Measurements from ENCODE around the gene PRR23A. TPM values are rescaled to one million over a fixed set of nuclear protein-coding genes. Genes with fewer than 3 reads are reported as not detected.

Gene PRR23A
- total and polyA plus RNA-seq, 2 of the 8 experiments (the other 6 are each of a cell fraction or from before 2014, with no cell fraction given): not detected

GRCh38 chr3:138962854-138963560, 43.1 kb downstream of the PRR23A start:
- H3K36me3 ChIP-seq (ENCODE audit: control insufficient read depth in 2 of 4, insufficient read depth in 4 of 4, low read length in 3 of 4): no peaks in the 10 kb centered on the region
- H2BK12ac ChIP-seq (ENCODE audit: low read depth, low read length): no peak overlapping the region
- H3K4me3 ChIP-seq (ENCODE audit: extremely low read depth in 1 of 4, insufficient read depth in 2 of 4, low read depth in 3 of 4, low read length in 4 of 4): no peak overlapping the region
- DNase-seq (ENCODE audit: low read depth in 1 of 2, low spot score in 2 of 2) (no peak), FAIRE-seq (no peak)
- H3K14ac ChIP-seq (ENCODE audit: insufficient read length): no peak overlapping the region
- no peak overlapping the region for H2BK120ac ChIP-seq (replicated peaks; ENCODE audit: low read depth, low read length)
- WGBS, 2 experiments (ENCODE audit: extremely low coverage in 1 of 2, insufficient coverage in 1 of 2, insufficient read length in 1 of 2, insufficient replicate concordance in 2 of 2, low coverage in 1 of 2, low lambda C conversion rate in 2 of 2, missing lambda C conversion rate in 1 of 2): 81% methylated on average over 8 of the region's 8 CpGs; no CpG with 5 or more reads in 1 of the 2 experiments
- peaks cover 5 to 15% (median 10%) of the 10 kb centered on the region in 4 experiments for H3K27me3 ChIP-seq (replicated peaks in 1 of 4; ENCODE audit: control insufficient read depth in 3 of 4, extremely low read depth in 1 of 4, insufficient read depth in 3 of 4, low read length in 3 of 4)
- H3K9me3 ChIP-seq (ENCODE audit: insufficient read depth in 2 of 2, low read depth in 1 of 2, low read length in 1 of 2): peaks cover 0 to 7% of the 10 kb centered on the region in 2 experiments; a peak in 2 of 4 replicates
- no peak overlapping the region for H2BK5ac ChIP-seq (ENCODE audit: low read depth, low read length)
- H2AFZ ChIP-seq (ENCODE audit: low read length): 0 out of 2 replicates have a peak overlapping the region, but pooled peaks have one; percentile 20
- H3K4me1 ChIP-seq (replicated peaks in 1 of 4; ENCODE audit: control insufficient read depth in 3 of 4, insufficient read depth in 4 of 4, low read length in 3 of 4): no peaks in the 10 kb centered on the region; a peak in 1 of 7 replicates
- no peak overlapping the region for H3K56ac ChIP-seq (replicated peaks; ENCODE audit: insufficient read length, low read depth, low read length)
- no peaks in the 10 kb centered on the region for H3K79me2 ChIP-seq (ENCODE audit: control insufficient read depth in 1 of 2, insufficient read depth in 2 of 2, low read length in 2 of 2)
- no peak overlapping the region for H2BK15ac ChIP-seq (ENCODE audit: low read length)
- no peak overlapping the region; the same call in 1 of the 2 replicates for H3K27ac ChIP-seq (ENCODE audit: low read depth, low read length)
- H4K20me1 ChIP-seq (replicated peaks in 1 of 2; ENCODE audit: control insufficient read depth in 1 of 2, insufficient read depth in 2 of 2, low read length in 2 of 2): no peaks in the 10 kb centered on the region
- H3K9ac ChIP-seq (replicated peaks in 1 of 4; ENCODE audit: extremely low read depth in 1 of 4, low read depth in 3 of 4, low read length in 3 of 4): no peak overlapping the region
- no peak overlapping the region for H4K8ac ChIP-seq (ENCODE audit: extremely low read depth, insufficient read depth, low read length)
- H3K79me1 ChIP-seq (ENCODE audit: low read depth, low read length): no peaks in the 10 kb centered on the region
- no peak overlapping the region for H3K23ac ChIP-seq (ENCODE audit: insufficient read length)
- no peak overlapping the region for H4K5ac ChIP-seq (ENCODE audit: insufficient read length, low read depth, low read length)
- no peak overlapping the region for H3K18ac ChIP-seq (ENCODE audit: extremely low read depth, low read length)
- ChIA-PET POLR2A (ENCODE audit: partially characterized antibody) (interaction anchor here (8.0 kb wide), 1 partner anchor 14 kb away, joined by 84 read pairs; the partner anchor contains the start of genes FOXL2 and FOXL2NB), CTCF (ENCODE audit: partially characterized antibody) (interaction anchor here (0.6 to 4.9 kb wide), 6 partner anchors 9 to 465 kb away, joined by 5 to 35 read pairs (median 18); partner anchors contain the start of genes FOXL2 and FOXL2NB)
- no peak overlapping the region for H3K4me2 ChIP-seq (ENCODE audit: insufficient read depth in 1 of 2, low read depth in 2 of 2, low read length in 2 of 2)
- no peak overlapping the region for H4K91ac ChIP-seq (replicated peaks; ENCODE audit: insufficient read length, low read length)
- no peak overlapping the region for H2AK5ac ChIP-seq (ENCODE audit: low read depth, low read length)
- H3K4ac ChIP-seq (replicated peaks; ENCODE audit: insufficient read length, low read depth, low read length): no peak overlapping the region
- H2BK20ac ChIP-seq (ENCODE audit: low read length): no peak overlapping the region
- no peaks in the 10 kb centered on the region for H3K23me2 ChIP-seq (ENCODE audit: low read depth, low read length)
- TF ChIP-seq SUZ12 (IDR thresholded peaks at IDR 0.05; ENCODE audit: low read length) (no peak), TEAD4 (IDR thresholded peaks at IDR 0.05; ENCODE audit: low read depth, low read length) (no peak), BACH1 (IDR thresholded peaks at IDR 0.05; ENCODE audit: low read length) (no peak), GABPA (IDR thresholded peaks at IDR 0.05; ENCODE audit: borderline replicate concordance, insufficient read depth, low read length) (no peak), CEBPB (IDR thresholded peaks at IDR 0.05; ENCODE audit: low read depth, low read length) (no peak), PHF8 (conservative IDR thresholded peaks at IDR 0.05; ENCODE audit: low read depth, low read length) (no peak), HDAC6 (IDR thresholded peaks at IDR 0.05; ENCODE audit: low read depth, low read length) (no peak), CBX8 (IDR thresholded peaks at IDR 0.05; ENCODE audit: borderline replicate concordance, low read depth, low read length) (no peak), HDAC2 (IDR thresholded peaks at IDR 0.05; ENCODE audit: borderline replicate concordance in 1 of 2, low read depth in 2 of 2, low read length in 2 of 2) (no peak)
- TF ChIP-seq, protein P1, sequence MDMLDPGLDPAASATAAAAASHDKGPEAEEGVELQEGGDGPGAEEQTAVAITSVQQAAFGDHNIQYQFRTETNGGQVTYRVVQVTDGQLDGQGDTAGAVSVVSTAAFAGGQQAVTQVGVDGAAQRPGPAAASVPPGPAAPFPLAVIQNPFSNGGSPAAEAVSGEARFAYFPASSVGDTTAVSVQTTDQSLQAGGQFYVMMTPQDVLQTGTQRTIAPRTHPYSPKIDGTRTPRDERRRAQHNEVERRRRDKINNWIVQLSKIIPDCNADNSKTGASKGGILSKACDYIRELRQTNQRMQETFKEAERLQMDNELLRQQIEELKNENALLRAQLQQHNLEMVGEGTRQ (IDR thresholded peaks at IDR 0.05; ENCODE audit: low read length): no peak

Measured in H1 (cell line).